GM21423 (cell line): ENCODE data around the gene MYBPC2.
A peak's percentile ranks its signal among the peaks of the same experiment; 100 is the strongest.
"Not testable (repeated sequence)": the region's sequence is repeated elsewhere in the genome, so short reads cannot be mapped to it uniquely, and the experiment has no call there.

ENCODE experiments used
- ATAC-seq: cut with Tn5 transposase; IDR thresholded peaks from one replicate; pipeline ENCODE4 v1.9.1; 2021; ENCODE audit warnings: mild to moderate bottlenecking, moderate library complexity; ENCODE audit not compliant: unreplicated experiment

MYBPC2 gene

DNA sequence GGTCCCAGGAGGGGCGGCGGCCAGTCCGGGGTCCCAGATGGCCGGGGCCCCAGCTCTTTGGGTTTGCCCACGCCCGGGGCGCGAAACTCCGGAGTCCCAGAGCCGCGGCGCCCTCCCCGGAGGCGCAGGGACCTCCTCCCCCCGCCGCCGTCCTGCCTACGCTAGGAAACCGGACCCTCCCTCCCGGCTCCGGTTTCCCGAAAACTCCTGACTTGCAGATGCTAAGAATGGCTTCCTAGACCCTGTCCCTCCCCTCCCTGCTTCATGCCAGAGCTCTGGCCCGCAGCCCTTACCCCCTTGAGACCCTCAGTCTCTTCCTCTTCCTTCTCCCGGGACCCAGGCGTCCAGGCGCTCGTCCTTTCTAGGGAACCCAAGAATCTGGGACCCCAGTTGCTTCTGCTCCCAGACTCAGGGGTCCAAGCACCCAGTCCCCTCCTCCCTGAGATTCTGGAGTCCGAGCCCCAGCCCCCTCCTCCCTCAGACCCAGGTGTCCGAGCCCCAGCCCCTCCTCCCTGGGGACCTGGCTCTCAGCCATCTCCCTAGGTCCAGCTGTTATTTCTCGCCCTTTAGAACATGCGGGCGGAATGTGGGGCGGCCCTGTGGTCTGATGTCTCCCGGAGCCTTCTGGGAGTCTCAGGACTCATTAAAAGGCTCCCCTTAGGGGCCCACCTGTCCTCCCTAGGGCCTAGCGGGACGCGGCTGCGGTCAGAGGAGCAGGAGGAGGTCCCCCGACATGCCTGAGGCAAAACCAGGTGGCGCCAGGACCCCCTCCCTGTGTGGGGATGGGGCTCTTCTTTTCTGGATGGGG, at the start of gene MYBPC2:
Gene MYBPC2 (plus strand): TSS at position 672 of the 808 bp plus-strand sequence. CDS start 62 bp downstream, at position 734.
- ATAC-seq: no peak

DNA sequence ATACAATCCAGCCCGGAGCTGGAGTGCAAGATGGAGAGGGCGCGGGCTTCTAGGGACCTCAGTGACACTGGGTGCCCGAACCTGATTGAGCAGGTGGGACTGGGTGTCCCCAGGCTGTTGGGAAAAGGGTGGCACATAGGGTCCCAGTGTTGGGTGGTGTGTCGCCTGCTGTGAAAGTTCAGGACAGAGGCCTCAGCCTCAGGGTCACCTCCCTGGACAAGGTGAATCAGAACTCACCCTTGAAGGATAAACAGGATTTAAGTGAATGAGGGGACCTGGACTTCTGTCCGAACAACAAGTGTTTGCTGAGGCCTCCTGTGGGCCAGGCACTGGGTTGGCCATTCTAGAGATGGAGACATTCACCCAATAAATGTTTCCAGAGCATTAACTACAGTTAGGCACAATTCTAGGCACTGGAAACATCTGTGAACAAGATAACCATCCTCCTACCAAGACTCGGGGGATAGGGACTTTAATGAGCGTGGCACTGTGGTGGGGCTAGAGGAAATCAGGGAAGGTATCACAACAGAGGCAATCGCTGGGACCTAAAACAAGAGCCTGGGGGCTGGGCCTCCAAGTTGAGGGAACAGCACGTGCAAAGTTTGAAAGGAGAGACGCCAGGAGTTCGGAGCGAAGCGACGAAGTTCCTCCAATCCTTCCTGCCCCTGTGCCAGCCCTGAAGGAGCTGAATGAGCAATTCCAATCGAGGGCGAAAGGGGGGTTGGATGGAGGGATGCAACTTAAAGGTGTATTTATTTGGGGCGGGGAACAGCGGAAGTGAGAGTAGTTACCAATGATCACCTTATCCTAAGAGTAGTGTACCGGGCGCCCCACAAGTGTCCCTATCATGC, 49.5 kb upstream of the MYBPC2 start:
- ATAC-seq: peak; percentile 3

GRCh38 chr19:50383852-50384684, 48.6 kb upstream of the MYBPC2 start, which contains the start of gene POLD1:
TSS of gene POLD1 (plus strand) at chr19:50384347. CDS start at chr19:50398852, 14,505 bp downstream.
- ATAC-seq: peak; percentile 84

- no peak for ATAC-seq
Measured at GRCh38 chr19:50384685-50385535, 47.8 kb upstream of the MYBPC2 start.

DNA sequence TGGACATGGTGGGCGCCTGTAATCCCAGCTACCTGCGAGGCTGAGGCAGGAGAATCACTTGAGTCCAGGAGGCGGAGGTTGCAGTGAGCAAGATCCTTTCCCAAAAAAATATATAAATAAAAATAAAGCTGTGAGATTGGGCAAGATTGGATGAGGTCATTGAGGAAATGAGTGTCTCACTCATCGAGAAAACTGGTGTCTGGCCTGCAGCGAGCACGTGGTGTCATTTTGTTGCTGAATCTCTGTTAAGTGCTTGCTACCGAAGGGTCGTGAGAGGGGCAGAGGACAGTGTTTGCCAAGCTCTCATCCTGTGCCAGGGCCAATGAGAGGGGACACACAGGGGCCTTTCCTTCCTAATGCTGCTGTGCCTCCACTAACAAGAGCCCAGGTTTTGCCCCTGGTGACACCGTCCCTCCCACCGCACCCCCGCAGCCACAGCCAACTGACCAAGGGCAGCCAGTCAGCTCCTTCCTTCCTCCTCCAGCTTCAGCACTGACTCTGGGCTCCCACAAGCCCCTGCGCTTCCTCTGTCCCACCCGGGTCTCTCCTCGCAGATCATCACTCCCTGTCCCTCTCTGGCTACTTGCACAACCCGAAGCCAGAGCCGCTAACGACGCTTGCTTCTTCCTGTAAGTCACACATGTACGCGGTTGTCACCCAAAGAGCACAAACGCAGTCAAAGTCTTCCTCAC, 45.4 kb upstream of the MYBPC2 start:
- ATAC-seq: no peak

- ATAC-seq: no peak
Measured at GRCh38 chr19:50387868-50388245, 44.8 kb upstream of the MYBPC2 start.

- ATAC-seq: not testable (repeated sequence)
Measured at GRCh38 chr19:50390295-50390694, 42.4 kb upstream of the MYBPC2 start.

DNA sequence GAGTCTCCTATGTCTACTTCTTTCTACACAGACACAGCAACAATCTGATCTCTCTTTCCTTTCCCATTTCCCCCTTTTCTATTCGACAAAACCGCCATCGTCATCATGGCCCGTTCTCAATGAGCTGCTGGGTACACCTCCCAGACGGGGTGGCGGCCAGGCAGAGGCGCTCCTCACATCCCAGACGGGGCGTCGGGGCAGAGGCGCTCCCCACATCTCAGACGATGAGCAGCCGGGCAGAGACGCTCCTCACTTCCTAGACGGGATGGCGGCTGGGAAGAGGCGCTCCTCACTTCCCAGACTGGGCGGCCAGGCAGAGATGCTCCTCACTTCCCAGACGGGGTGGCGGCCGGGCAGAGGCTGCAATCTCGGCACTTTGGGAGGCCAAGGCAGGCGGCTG, 41.7 kb upstream of the MYBPC2 start:
- ATAC-seq: not testable (repeated sequence)

DNA sequence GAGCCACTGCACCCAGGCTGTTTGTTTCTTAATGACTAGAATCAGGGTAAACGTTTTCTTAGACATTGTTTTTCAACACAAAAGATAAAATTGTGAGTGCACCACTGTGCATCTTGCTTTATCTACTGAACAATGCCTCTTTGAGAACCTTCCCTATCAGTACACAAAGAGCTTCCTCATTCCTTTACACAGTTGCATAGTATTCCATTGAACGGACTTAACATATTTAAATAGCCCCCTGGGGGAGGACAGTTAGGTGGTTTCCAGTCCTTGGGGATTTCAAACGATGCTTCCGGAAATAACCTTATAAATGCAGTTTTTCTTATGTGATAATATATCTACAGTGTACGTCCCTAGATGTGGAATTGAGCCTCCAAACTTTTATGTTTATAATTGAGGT, 39.9 kb upstream of the MYBPC2 start:
- ATAC-seq: no peak

GRCh38 chr19:50393589-50393988, 39.1 kb upstream of the MYBPC2 start:
- ATAC-seq: no peak

DNA sequence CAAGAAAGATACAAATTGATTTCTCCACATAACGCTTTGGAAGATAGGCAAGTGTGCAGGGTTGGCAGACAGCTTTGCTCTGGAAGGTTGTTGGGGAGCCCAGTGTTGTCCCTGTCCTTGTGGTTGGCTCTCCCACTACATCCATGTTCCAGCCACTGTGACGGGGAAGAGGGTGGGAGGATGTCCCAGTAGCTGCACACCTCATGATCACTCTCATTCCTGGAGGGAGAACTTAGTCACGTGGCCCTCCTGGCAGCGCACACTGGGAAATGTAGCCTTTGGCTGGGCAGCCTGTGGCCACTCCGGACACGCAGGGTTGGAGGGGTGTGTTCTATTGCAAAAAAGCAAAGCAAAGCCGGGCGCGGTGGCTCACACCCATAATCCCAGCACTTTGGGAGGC, 38.7 kb upstream of the MYBPC2 start:
- ATAC-seq: no peak

DNA sequence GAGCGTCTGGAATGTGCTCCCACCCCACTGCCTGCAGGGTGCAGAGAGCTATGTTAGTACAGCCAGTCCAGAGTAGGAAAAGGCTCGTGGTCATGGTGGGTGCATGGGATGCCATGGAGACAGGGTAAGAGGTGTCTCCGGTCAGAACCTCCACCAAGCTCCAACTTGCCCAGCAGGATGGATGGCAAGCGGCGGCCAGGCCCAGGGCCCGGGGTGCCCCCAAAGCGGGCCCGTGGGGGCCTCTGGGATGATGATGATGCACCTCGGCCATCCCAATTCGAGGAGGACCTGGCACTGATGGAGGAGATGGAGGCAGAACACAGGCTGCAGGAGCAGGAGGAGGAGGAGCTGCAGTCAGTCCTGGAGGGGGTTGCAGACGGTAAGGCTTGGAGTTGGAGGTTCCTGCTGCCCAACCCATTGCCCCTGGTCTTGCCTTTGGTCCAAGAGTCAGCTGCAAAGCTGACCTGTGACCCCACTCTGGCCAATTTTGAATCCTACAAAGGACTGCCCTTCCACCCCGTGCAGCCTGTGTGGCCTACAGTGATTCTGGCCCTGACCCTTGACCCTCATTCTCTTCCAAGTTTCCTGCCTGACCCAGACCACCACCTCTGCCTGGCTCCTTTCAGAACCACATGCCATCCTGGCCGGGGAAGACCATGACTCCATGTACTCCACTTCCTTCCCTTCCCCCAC, 33.9 kb upstream of the MYBPC2 start:
- no peak for ATAC-seq

DNA sequence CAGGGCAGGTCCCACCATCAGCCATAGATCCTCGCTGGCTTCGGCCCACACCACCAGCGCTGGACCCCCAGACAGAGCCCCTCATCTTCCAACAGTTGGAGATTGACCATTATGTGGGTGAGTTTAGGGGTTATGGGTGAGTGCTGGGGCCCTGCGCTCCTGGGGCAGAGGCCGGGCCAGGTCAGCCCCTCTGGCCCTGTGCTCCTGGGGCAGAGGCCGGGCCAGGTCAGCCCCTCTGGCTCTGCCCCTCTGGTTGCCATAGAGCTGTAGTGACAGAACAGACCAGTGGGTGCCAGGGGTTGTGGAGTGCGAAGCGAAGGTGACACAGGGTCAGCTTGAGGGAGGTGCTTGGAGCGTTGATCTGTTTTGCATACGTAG, 33.3 kb upstream of the MYBPC2 start:
- no peak for ATAC-seq

DNA sequence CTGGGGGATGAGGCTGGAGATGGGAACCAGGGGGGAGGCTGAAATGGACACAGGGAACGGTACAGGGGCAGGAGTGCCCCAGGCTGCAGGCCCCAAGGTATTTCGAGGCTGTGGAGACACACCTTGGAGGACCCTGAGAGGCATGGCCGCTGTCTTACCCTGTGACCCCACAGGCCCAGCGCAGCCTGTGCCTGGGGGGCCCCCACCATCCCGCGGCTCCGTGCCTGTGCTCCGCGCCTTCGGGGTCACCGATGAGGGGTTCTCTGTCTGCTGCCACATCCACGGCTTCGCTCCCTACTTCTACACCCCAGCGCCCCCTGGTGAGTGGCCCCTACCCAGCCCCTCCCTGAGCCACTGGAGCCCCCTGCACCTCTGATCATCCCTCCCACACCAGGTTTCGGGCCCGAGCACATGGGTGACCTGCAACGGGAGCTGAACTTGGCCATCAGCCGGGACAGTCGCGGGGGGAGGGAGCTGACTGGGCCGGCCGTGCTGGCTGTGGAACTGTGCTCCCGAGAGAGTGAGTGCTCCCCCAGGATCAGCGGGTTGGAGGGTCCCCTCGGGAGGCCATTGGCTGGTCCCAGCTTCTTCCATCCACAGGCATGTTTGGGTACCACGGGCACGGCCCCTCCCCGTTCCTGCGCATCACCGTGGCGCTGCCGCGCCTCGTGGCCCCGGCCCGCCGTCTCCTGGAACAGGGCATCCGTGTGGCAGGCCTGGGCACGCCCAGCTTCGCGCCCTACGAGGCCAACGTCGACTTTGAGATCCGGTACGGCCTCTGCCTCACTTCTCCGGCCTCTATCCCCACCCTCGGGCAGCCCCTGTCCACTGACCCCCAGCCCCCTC, 30.9 kb upstream of the MYBPC2 start:
- no peak for ATAC-seq

DNA sequence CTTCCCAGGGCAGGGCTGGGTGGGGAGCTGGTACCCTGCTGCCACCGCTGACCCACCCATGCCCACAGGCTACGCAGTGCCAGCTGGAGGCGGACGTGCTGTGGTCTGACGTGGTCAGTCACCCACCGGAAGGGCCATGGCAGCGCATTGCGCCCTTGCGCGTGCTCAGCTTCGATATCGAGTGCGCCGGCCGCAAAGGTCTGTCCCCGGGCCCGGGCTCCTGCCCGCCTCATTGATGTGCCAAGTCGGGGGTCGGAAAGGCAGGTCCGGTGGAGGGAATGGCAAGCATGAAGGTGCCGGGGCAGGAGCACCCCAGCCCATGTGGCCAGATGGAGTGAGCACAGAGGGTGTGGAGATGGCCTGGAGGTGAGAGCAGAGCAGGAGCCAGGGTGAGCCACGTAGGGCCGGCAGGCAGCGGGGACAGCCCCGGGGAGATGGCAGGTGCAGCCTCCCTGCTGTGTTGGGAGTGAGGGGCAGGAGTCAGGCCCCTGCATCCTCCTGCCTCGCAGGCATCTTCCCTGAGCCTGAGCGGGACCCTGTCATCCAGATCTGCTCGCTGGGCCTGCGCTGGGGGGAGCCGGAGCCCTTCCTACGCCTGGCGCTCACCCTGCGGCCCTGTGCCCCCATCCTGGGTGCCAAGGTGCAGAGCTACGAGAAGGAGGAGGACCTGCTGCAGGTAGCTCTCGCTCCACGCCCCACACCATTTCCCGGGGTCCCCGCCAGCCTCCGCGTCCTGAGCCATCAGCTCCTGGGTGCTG, 30.0 kb upstream of the MYBPC2 start:
- no peak for ATAC-seq

DNA sequence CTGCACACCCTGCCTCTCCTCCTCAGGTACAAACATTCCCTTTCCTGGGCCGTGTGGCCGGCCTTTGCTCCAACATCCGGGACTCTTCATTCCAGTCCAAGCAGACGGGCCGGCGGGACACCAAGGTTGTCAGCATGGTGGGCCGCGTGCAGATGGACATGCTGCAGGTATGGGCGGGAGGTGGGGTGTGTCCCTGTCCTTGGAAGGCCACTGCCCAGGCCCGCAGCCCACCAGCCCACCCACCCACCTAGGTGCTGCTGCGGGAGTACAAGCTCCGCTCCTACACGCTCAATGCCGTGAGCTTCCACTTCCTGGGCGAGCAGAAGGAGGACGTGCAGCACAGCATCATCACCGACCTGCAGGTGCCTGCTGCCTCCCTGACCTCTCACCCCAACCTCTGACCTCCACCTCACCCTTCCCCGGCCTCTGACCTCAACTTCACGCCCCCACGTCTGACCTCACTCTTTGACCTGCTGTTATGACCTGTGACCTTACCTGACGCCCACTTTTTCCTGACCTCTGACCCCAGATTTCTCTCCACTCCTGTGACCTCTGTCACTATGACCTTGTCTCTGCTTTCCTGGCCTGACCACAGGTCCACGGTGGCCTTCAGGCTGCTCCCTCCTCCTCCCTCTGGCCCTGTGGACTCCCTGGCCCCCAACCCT, 26.4 kb upstream of the MYBPC2 start:
- no peak for ATAC-seq

DNA sequence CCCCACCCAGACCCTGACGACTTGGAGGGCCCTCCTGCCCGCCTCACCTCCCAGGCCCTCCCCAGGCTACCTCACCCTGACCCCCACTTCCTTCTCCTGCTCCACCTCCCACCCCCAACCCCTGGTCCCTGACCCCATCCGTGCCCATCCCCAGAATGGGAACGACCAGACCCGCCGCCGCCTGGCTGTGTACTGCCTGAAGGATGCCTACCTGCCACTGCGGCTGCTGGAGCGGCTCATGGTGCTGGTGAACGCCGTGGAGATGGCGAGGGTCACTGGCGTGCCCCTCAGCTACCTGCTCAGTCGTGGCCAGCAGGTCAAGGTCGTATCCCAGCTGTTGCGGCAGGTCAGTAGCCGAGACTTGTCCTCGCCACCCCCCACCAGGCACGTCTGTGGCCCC, 25.9 kb upstream of the MYBPC2 start:
- no peak for ATAC-seq
